Muscle of arm (tissue), 14 donors: ENCODE measurements around the gene ZNF608. TPM values are rescaled to one million over a fixed set of nuclear protein-coding genes. Genes with fewer than 3 reads are reported as not detected.

Experiments
- DNase-seq: peaks from one replicate; pipeline ENCODE4 v3.0.0-alpha.2; 2013
- long read RNA-seq, 11 donors: transcript quantifications; one replicate each; lab custom pipeline, GENCODE V29; 2026
- polyA plus RNA-seq, 12 donors: library from polyadenylated mRNA; unstranded; fragments of 120-200 nt; gene quantifications; one replicate each; pipeline ENCODE4 v1.2.1, GENCODE V29; 2013; ENCODE audit not compliant: insufficient read length in 12 of 12

Gene ZNF608
- 10 to 100 TPM in 11 of 12 donors, not detected in 1; 20.1 to 43.3 (median 32.1) TPM for polyA plus RNA-seq
- long read RNA-seq, donor 1, partial matches to known transcripts = 26 of 29 reads
- long read RNA-seq, donor 1, other reads (novel, unspliced or antisense) = 0 of 29 reads
- long read RNA-seq, donor 2, partial matches to known transcripts = 6 of 8 reads
- long read RNA-seq, donor 2, other reads (novel, unspliced or antisense) = 0 of 8 reads
- long read RNA-seq, donor 3, partial matches to known transcripts = 0 of 1 reads
- long read RNA-seq, donor 3, other reads (novel, unspliced or antisense) = 0 of 1 reads
- long read RNA-seq, donor 4 = 0 reads
- long read RNA-seq, donor 5, partial matches to known transcripts = 20 of 23 reads
- long read RNA-seq, donor 5, other reads (novel, unspliced or antisense) = 0 of 23 reads
- long read RNA-seq, donor 6 = 0 reads
- long read RNA-seq, donor 7, partial matches to known transcripts = 0 of 2 reads
- long read RNA-seq, donor 7, other reads (novel, unspliced or antisense) = 0 of 2 reads
- long read RNA-seq, donor 8, transcript ZNF608-205 (5 exons, 2,605 nt) = major isoform, 5 of 10 reads
- long read RNA-seq, donor 8, partial matches to known transcripts = 5 of 10 reads
- long read RNA-seq, donor 8, other reads (novel, unspliced or antisense) = 0 of 10 reads
- long read RNA-seq, donor 9 = 0 reads
- long read RNA-seq, donor 10, partial matches to known transcripts = 0 of 2 reads
- long read RNA-seq, donor 10, other reads (novel, unspliced or antisense) = 0 of 2 reads
- long read RNA-seq, donor 11, partial matches to known transcripts = 0 of 2 reads
- long read RNA-seq, donor 11, other reads (novel, unspliced or antisense) = 0 of 2 reads

GRCh38 chr5:124745928-124746915 lies at the start of gene ZNF608:
Gene ZNF608 (minus strand): TSS chr5:124746639. CDS start chr5:124744989, 1,650 bp downstream.
- peak; percentile 82 for DNase-seq

GRCh38 chr5:124795829-124796228 lies 49.4 kb upstream of the ZNF608 start:
- no peak for DNase-seq

GRCh38 chr5:124790895-124791732 lies 44.7 kb upstream of the ZNF608 start:
- no peak for DNase-seq

GRCh38 chr5:124790301-124790894 lies 44.0 kb upstream of the ZNF608 start:
- DNase-seq = no peak

GRCh38 chr5:124789104-124789605 lies 42.7 kb upstream of the ZNF608 start:
- no peak for DNase-seq

- DNase-seq = no peak
Observed at GRCh38 chr5:124783794-124784193, 37.4 kb upstream of the ZNF608 start.

- DNase-seq = no peak
Observed at GRCh38 chr5:124783285-124783684, 36.8 kb upstream of the ZNF608 start.

GRCh38 chr5:124782262-124782661 lies 35.8 kb upstream of the ZNF608 start:
- no peak for DNase-seq

GRCh38 chr5:124780011-124780410 lies 33.6 kb upstream of the ZNF608 start:
- DNase-seq = no peak

- peak; percentile 56 for DNase-seq
Observed at GRCh38 chr5:124773315-124774311, 27.2 kb upstream of the ZNF608 start.

- no peak for DNase-seq
Observed at GRCh38 chr5:124772457-124773200, 26.2 kb upstream of the ZNF608 start.

GRCh38 chr5:124771761-124772160 lies 25.3 kb upstream of the ZNF608 start:
- DNase-seq = no peak

GRCh38 chr5:124764992-124765611 lies 18.7 kb upstream of the ZNF608 start:
- DNase-seq = no peak

GRCh38 chr5:124764585-124764984 lies 18.1 kb upstream of the ZNF608 start:
- DNase-seq = no peak

- DNase-seq = no peak
Observed at GRCh38 chr5:124761010-124761409, 14.6 kb upstream of the ZNF608 start.

GRCh38 chr5:124760608-124761007 lies 14.2 kb upstream of the ZNF608 start:
- no peak for DNase-seq

GRCh38 chr5:124755565-124755964 lies 9.1 kb upstream of the ZNF608 start:
- DNase-seq = peak; percentile 41
